GM18909 (cell line): Measurements from ENCODE around the gene CHAMP1.

Source experiments
- ATAC-seq: cut with Tn5 transposase; IDR thresholded peaks from one replicate; pipeline ENCODE4 v1.9.1; 2021; ENCODE audit warnings: mild to moderate bottlenecking; ENCODE audit not compliant: unreplicated experiment, poor library complexity

CHAMP1 gene

GRCh38 chr13:114298866-114299265 is 15.4 kb upstream of the CHAMP1 start:
- ATAC-seq, result no peak

- ATAC-seq, result no peak
Measured at GRCh38 chr13:114299604-114300305, 14.5 kb upstream of the CHAMP1 start.

GRCh38 chr13:114303700-114304327 is 10.5 kb upstream of the CHAMP1 start:
- no peak for ATAC-seq

GRCh38 chr13:114304346-114305034 is 9.8 kb upstream of the CHAMP1 start:
- ATAC-seq, result no peak

- ATAC-seq, result no peak
Measured at GRCh38 chr13:114309086-114309485, 5.2 kb upstream of the CHAMP1 start.

GRCh38 chr13:114309806-114310410 is 4.4 kb upstream of the CHAMP1 start:
- no peak for ATAC-seq

GRCh38 chr13:114310956-114311355 is 3.3 kb upstream of the CHAMP1 start:
- ATAC-seq, result no peak

- ATAC-seq, result no peak
Measured at GRCh38 chr13:114311387-114311786, 2.9 kb upstream of the CHAMP1 start.

GRCh38 chr13:114311908-114312307 is 2.4 kb upstream of the CHAMP1 start:
- no peak for ATAC-seq

- no peak for ATAC-seq
Measured at GRCh38 chr13:114313061-114313860, 1.0 kb upstream of the CHAMP1 start.

GRCh38 chr13:114315074-114315785 is 927 bp downstream of the CHAMP1 start:
- ATAC-seq, result peak; percentile 7

- no peak for ATAC-seq
Measured at GRCh38 chr13:114318624-114319023, 4.3 kb downstream of the CHAMP1 start.

GRCh38 chr13:114319441-114319913 is 5.2 kb downstream of the CHAMP1 start:
- no peak for ATAC-seq

GRCh38 chr13:114320065-114320464 is 5.8 kb downstream of the CHAMP1 start:
- ATAC-seq, result no peak

- ATAC-seq, result no peak
Measured at GRCh38 chr13:114321256-114321655, 7.0 kb downstream of the CHAMP1 start.

- ATAC-seq, result no peak
Measured at GRCh38 chr13:114323349-114323748, 9.0 kb downstream of the CHAMP1 start.

GRCh38 chr13:114324334-114324733 is 10.0 kb downstream of the CHAMP1 start:
- no peak for ATAC-seq

GRCh38 chr13:114325729-114326128 is 11.4 kb downstream of the CHAMP1 start:
- no peak for ATAC-seq

- ATAC-seq, result no peak
Measured at GRCh38 chr13:114328034-114328433, 13.7 kb downstream of the CHAMP1 start.

GRCh38 chr13:114328595-114328994 is 14.3 kb downstream of the CHAMP1 start:
- no peak for ATAC-seq
